ENCODE measurements around the gene LARP1B.
"Not testable (repeated sequence)": the region's sequence is repeated elsewhere in the genome, so short reads cannot be mapped to it uniquely, and the experiment has no call there.

Gene LARP1B

DNA sequence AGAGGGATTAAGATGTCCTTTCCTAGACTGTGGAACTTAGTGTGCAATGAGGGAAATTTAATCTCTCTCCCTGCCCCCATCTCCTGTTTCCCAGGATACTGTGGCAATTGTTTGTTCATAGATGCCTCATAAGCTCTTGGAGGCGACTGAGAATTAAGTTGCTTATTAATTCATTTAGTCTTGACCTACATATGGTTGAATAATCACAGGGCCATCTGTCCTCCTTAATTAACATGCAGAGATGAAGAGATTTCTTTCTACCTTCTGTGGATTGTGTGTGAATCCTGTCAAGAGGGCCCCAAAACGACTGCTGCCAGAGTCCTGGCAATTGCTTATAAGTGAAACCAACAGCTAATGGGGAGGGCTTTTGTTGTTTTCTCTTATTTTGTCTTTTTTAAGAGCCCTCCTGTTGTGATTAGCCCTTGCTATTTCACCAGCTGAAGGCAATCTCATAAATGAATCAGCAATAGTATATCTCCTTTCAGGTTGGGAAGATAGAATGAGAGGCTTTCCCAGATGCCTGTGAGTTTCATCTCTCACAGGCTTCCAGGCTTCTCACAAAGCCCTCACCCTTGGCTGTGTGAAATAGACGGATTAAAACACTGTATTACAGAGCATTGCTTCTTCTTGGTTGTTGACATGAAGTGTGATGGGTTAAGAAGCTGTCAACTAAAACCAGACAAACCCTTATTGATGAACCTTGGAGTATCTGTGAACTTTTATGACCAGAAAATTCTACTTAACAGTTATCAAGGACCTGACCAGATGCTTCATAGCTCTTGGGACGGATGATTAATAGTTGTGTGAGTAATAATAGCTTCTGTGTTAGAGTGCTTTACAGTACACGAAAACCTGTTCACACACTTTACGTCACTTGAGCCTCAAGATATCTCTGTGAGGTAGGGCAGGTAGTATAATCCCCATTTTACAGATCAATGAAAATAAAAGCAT is 168.0 kb downstream of the LARP1B start:
- DNase-seq: no peak

DNA sequence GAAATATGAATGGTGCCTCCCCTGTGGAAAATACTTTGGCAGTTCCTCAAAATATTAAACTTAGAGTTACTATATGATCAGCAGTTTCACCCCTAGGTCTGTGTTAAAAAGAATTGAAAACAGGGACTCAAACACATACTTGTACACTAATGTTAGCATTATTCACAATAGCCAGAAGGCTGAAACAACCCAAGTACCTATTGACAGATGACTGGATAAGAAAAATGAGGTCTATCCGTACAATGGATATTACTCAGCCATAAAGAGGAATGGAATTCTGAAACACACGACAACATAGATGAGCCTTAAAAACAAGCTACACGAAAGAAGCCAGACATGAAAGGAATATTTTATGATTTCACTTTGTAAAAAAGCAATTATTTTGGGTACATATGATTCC is 171.6 kb downstream of the LARP1B start:
- no peak for DNase-seq

GRCh38 chr4:128234836-128235235 is 173.7 kb downstream of the LARP1B start:
- DNase-seq: no peak

DNA sequence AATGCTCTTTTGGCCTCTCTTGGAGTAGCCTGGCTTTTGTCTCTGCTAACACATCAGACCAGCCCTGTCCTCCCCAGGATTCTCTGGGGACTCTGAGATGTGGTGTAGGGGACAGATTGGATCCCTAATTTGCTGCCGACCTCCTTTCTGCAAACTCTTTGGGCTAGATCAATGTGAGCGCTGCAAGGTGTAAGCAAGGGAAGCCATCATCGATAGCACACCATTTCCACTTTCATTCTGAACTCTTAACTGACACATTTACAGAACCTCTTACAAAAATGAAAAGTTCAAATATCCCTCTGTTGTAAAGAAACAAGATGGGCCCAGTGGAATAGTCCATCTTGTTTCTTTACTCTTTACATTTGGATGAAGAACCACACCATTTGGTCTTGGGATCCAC is 179.9 kb downstream of the LARP1B start:
- no peak for DNase-seq

GRCh38 chr4:128241425-128241913 is 180.4 kb downstream of the LARP1B start:
- DNase-seq: no peak

GRCh38 chr4:128241981-128242380 is 180.9 kb downstream of the LARP1B start:
- DNase-seq: no peak

GRCh38 chr4:128242601-128243000 is 181.5 kb downstream of the LARP1B start:
- no peak for DNase-seq

- no peak for DNase-seq
Observed at GRCh38 chr4:128244379-128244778, 183.3 kb downstream of the LARP1B start.

- not testable (repeated sequence) for DNase-seq
Observed at GRCh38 chr4:128245391-128245790, 184.3 kb downstream of the LARP1B start.

- no peak for DNase-seq
Observed at GRCh38 chr4:128247906-128248305, 186.8 kb downstream of the LARP1B start.

DNA sequence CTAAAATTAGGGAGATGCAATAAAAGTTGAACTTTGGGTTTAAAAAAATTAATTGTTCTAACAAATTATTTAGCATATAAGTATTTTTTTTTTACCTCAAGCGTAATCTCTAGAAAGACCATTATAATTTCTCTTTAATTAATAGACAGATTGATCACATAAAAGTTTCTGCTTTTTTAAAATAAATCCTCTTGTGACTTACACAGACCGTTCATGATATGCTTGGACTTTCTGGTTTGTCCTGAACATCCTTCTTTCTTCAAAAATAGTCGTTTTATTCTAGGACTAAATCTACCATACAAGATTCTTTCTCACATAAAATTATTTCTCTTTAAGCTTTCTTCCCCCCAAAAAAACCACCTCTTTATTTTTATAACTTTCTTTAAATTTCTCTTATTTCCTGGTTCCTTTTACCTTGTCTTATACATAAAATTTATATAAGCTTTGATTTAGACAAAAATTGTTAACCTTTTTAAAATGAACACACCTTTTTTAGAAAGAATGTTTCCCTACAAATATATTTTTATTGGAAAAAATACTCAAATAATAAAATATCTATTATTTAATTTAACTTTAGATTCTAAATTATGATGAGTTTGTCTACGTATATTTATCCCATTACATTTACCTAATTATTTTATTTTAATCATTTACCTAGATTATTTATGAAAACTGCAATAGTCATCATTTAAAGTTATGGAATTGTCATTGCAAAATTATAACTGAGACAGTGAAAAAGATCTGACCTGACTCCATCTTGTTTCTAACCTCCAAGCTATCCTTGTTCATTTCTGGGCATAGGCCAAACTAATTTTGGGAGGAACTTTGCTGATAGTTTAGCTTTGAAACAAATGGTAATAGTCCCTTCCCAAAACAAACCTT is 188.9 kb downstream of the LARP1B start:
- no peak for DNase-seq

DNA sequence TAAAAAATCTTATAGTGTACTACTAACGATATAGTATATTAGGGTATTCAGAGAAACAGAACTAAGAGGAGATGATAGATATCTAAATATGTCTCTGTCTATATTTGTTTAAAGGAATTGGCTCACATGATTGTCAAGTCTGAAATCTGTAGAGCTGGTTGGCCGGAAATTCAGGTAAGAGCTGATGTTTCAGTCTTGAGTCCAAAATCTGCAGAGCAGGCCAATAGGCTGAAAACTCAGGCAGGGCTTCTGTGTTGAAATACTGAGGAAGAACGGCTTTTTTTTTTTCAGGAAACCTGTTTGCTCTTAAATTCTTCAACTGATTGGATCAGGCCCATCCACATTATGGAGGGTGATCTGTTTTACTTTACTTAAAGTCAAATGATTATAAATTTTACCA is 194.8 kb downstream of the LARP1B start:
- DNase-seq: no peak

GRCh38 chr4:128256539-128256938 is 195.4 kb downstream of the LARP1B start:
- no peak for DNase-seq

GRCh38 chr4:128258166-128258565 is 197.1 kb downstream of the LARP1B start:
- not testable (repeated sequence) for DNase-seq

GRCh38 chr4:128259889-128260288 is 198.8 kb downstream of the LARP1B start:
- DNase-seq: not testable (repeated sequence)
